GM21381 (cell line): Measurements from ENCODE around the gene PTPN13.
"Not testable (repeated sequence)": the region's sequence is repeated elsewhere in the genome, so short reads cannot be mapped to it uniquely, and the experiment has no call there.

ENCODE experiments used
- ATAC-seq: cut with Tn5 transposase; IDR thresholded peaks from one replicate; pipeline ENCODE4 v1.9.1; 2021; ENCODE audit warnings: mild to moderate bottlenecking, moderate library complexity; ENCODE audit not compliant: unreplicated experiment

Gene PTPN13

DNA sequence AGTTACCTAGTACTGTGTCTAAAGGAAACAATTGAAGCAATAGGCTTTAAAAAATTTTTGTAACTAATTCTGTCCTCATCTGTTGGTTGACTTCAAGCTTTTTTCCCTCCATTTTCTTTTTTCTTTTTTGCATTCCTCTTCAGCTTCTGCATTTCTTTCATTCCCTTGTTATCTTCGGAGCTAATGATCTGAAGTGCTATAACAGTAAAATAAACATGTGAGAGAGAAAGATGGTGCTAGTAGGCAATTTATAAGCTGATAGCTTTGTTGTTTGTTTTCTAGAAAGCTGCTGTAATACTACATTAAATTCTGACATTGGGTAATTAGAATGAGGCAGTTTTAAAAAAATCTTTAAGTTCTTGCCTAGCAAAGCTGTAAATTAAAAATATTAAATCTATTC is 37.1 kb downstream of the PTPN13 start:
- ATAC-seq, result no peak

DNA sequence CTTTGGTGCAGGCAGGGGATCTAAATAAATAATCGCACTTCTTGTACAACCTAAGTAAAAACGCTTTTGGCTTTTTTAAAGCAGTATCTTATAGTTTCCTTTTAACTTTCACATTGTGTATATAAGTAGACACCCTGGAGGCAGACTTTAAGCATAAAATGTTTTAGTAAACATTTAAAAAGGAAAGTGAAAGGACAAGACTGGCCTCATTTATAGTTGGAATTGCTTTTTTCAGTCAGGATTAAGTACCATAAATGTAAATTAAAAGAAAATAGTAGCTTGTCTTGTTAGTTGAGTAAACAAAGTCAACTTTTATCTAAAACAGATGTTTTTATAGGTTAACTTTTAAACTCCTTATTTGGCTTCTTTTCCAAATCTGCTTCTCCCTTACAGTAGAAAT is 39.7 kb downstream of the PTPN13 start:
- ATAC-seq, result no peak

GRCh38 chr4:86640469-86640868 is 46.4 kb downstream of the PTPN13 start:
- no peak for ATAC-seq

GRCh38 chr4:86641516-86642090 is 47.5 kb downstream of the PTPN13 start:
- ATAC-seq, result no peak

DNA sequence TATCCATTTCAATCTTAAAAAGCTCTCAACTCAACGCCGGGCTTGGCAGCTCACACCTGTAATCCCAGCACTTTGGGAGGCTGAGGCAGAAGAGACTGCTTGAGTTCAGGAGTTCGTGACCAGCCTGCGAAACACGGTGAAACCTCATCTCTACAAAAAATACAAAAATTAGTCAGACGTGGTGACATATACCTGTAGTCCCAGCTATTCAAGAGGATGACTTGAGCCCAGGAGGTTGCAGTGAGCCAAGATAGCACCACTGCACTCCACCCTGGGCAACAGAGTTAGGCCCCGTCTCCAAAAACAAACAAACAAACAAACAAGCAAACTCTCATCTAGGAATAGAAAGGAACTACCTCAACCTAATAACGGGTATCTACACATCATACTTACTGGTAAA is 50.8 kb downstream of the PTPN13 start:
- ATAC-seq, result no peak

- ATAC-seq, result no peak
Observed at GRCh38 chr4:86652332-86652932, 58.3 kb downstream of the PTPN13 start.

GRCh38 chr4:86653237-86653865 is 59.2 kb downstream of the PTPN13 start:
- no peak for ATAC-seq

- ATAC-seq, result not testable (repeated sequence)
Observed at GRCh38 chr4:86656781-86657180, 62.7 kb downstream of the PTPN13 start.

GRCh38 chr4:86657382-86657781 is 63.3 kb downstream of the PTPN13 start:
- no peak for ATAC-seq

DNA sequence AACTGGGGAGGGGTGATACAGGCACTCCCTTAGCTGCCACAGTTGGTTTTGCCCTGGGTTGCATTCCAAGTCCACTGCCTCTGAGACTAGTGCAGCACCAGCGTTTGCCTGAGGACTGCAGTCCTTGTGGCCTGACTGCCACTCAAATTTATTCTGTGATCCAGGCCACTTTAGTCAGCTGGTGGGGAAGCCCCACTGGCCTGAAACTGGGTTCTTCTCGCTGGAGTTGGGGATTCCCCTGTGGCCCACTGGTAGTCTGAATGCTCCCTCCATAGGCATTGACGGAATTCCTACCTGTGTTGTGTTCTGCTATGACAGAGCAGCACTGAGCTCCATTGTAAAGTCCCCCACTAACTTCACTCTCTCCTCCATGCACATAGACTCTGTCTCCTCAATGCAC is 63.8 kb downstream of the PTPN13 start:
- ATAC-seq, result no peak

- ATAC-seq, result no peak
Observed at GRCh38 chr4:86660401-86660800, 66.3 kb downstream of the PTPN13 start.

DNA sequence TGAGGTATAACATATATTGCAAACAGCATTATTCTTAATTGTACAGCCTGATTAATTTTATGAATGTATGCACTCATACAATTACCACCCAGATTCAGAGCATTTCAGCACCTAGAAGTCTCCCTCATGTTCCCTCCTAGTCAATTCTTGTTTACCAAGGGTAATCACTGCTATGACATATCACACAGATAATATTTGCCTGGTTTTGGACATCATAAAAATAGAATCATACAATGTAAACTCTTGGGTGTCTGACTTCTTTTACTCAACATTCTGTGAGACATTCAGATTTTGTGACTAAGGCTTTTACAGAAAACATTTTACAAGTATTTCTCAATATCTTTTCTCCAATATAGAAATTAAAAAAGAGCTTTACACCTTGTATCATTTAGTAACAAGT is 66.9 kb downstream of the PTPN13 start:
- ATAC-seq, result no peak

GRCh38 chr4:86661418-86661817 is 67.3 kb downstream of the PTPN13 start:
- no peak for ATAC-seq

- no peak for ATAC-seq
Observed at GRCh38 chr4:86664959-86665358, 70.8 kb downstream of the PTPN13 start.

DNA sequence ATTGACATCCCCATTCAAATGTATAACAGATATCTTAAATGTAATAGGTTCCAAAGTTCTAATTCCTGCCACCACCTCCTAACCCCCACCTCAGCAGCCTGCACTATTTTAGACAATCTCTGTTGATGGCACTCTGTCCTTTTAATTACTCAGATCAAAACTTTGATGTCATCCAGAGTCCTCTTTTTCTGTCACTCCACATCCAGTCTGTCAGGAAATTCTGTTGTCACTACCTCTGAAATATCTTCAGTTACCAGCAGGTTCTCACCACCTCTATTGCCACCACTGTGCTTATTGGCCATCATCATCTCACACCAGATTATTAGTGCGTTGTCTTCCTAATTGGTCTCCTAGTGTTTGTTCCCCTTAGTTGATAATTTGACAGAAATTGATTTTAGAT is 76.2 kb downstream of the PTPN13 start:
- ATAC-seq, result no peak

DNA sequence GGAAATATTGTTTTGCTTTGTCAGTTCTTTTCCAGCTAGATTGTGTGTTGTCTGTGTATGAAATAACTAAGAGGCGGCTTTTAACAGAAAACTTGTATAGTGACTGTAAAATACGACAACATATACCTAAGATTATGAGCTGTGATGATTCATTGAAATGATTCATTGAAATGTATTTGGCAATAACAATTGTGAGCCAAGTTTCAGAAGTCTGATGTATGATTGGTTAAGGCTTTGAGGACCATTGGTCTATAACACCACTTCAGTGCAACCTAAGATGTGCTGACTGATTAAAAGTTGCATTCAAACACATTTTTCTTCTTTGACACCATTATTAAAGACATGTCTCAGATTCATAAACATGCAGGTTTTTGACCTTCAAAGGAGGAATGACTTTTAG is 76.6 kb downstream of the PTPN13 start:
- no peak for ATAC-seq

DNA sequence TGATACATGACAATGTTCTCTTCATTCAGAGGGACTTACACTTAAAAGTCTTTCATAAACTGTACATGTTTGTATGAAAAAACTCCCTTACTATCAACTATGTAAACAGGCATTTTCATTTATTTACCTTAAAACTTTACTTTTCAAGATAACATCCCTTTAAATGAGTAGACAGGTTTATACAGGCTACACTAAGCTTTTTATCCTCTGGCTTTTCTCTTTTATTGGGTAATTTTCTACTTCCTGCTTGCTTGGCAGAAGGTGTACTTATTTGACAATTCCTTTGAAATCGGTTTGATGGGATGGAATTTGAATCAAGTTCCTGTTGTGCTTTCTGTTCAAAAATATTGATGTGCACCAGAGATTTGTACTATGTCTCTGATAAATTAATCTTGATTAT is 81.4 kb downstream of the PTPN13 start:
- ATAC-seq, result no peak

- no peak for ATAC-seq
Observed at GRCh38 chr4:86678796-86679195, 84.7 kb downstream of the PTPN13 start.

DNA sequence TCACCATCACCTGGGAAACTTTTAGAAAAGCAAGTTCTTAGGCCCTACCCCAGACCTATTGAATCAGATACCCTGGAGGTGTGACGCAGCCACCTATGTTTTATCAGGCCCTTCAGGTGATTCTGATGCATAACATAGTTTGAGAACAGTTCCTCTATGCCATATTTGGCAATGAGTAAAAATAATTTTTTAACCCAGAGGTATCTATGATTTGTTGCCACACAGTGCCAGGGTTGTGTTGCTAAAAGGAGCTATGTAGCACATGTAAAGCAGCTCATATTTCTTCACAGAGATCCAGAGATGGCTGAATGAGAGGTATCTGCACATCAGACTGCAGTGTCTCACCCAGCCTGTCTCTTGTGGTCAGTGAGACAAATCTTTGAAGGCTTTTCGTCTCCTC is 85.3 kb downstream of the PTPN13 start:
- no peak for ATAC-seq

GRCh38 chr4:86683167-86683566 is 89.1 kb downstream of the PTPN13 start:
- no peak for ATAC-seq

- no peak for ATAC-seq
Observed at GRCh38 chr4:86683983-86684382, 89.9 kb downstream of the PTPN13 start.

DNA sequence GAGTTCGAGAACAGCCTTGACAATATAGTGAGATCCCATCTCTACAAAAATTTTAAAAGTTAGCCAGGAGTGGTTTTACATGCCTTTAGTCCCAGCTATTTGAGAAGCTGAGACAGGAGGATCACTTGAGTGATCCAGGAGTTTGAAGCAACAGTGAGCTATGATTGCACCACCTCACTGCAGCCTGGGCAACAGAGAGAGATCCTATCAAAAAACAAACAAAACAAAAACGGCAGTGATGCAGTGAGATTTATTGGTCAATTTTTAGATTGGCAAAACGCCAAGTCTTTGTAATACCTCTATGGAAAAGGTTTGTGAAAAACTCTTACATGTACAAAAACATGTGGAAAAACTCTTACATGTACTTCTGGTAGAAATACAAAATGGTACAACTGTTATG is 91.3 kb downstream of the PTPN13 start:
- no peak for ATAC-seq

DNA sequence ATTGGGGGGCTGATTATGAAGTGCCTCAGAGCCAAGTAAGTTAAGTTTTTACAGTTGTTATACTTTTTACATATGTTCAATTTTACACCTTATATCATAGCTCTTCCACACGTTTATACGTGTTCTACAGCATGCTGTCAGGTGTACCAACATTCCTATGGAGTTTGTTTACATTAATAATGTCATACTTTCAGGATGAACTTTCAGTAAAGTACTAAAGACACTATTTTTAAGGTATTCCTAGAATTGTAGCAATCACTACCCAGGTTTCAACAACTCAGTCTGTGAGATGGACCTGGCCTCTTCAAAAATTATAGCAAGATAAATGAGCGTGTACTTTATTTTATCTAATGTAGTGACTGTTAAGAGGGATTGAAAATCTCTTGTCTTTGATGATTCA is 92.6 kb downstream of the PTPN13 start:
- no peak for ATAC-seq
